ENCODE results near the gene SEMA6A.

DNA sequence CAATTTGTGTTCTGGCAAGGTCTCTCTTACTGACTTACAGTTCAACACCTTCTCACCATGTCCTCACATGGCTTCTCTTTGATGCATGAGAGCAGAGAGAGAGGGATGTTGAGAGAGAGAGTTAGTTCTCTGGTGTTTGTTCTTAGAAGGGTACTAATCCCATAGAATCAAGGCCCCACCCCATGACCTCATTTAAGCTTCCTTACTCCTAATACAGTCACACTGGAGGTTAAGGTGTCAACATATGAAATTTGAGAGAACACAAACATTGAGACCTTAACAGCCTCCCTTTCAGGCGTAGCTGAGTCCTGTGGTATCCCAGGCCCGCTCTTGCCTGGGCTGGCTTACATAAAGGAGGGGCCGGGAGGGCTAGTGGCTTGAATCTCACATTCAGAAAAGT is 10.6 kb upstream of the SEMA6A start:
- no peak for TF ChIP-seq ELF1 (IDR thresholded peaks at IDR 0.05)
- no peak for TF ChIP-seq CTCF (IDR thresholded peaks at IDR 0.05)
- TF ChIP-seq POLR2AphosphoS5 (IDR thresholded peaks at IDR 0.05; ENCODE audit: low read depth, low read length): no peak
- no peak for TF ChIP-seq REST (IDR thresholded peaks at IDR 0.05; ENCODE audit: low read depth, low read length)
- no peak for TF ChIP-seq JUND (IDR thresholded peaks at IDR 0.05)
- no peak for TF ChIP-seq SIN3A (IDR thresholded peaks at IDR 0.05; ENCODE audit: borderline replicate concordance, low read depth, low read length)
- TF ChIP-seq MAX (IDR thresholded peaks at IDR 0.05; ENCODE audit: low read depth): no peak
- no peak for TF ChIP-seq FOXM1 (IDR thresholded peaks at IDR 0.05; ENCODE audit: low read depth)
- TF ChIP-seq MXI1 (IDR thresholded peaks at IDR 0.05; ENCODE audit: low read depth, low read length): no peak
